Keratinocyte (primary cell): ENCODE data around the gene CACFD1.

Source experiments
- EZH2 ChIP-seq: IDR thresholded peaks from one replicate; pipeline ENCODE4 v1.6.1; 2012; ENCODE audit warnings: inconsistent platforms, mild to moderate bottlenecking, low read length, moderate library complexity
- TF ChIP-seq, protein P1 (sequence below), 3 experiments: IDR thresholded peaks in 1 of 3; conservative IDR thresholded peaks in 1 of 3; optimal IDR thresholded peaks in 1 of 3; 2 replicates in 2 of 3; 3 replicates in 1 of 3; pipeline versions ENCODE3 to v1.5.1; 2011; ENCODE audit warnings: low read length in 3 of 3, mild to moderate bottlenecking in 3 of 3, moderate library complexity in 2 of 3, control low read depth in 1 of 3, inconsistent platforms in 1 of 3; ENCODE audit not compliant: insufficient read depth in 2 of 3; ENCODE audit errors: extremely low read depth in 1 of 3

DNA sequence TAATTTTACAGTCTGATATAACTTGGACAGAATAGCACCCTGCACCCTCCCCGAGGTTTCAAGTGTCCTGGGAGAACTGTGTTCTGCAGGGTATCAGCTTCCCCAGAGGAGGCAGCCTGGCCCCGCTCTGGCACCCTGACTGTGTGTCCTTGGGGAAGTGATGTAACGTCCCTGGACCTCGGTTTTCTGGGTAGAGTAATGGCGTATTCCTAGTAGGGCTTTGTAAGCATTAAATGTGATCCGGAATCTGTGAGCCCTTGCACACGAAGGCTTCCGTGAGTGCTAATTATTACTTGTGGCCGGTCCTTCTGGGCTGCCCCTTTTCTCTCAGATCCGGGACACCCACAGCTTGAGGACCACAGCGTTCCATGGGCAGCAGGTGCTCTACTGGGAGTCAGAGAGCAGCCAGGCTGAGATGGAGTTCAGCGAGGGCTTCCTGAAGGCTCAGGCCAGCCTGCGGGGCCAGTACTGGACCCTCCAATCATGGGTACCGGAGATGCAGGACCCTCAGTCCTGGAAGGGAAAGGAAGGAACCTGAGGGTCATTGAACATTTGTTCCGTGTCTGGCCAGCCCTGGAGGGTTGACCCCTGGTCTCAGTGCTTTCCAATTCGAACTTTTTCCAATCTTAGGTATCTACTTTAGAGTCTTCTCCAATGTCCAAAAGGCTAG is 1.0 kb upstream of the CACFD1 start:
- TF ChIP-seq, protein P1, sequence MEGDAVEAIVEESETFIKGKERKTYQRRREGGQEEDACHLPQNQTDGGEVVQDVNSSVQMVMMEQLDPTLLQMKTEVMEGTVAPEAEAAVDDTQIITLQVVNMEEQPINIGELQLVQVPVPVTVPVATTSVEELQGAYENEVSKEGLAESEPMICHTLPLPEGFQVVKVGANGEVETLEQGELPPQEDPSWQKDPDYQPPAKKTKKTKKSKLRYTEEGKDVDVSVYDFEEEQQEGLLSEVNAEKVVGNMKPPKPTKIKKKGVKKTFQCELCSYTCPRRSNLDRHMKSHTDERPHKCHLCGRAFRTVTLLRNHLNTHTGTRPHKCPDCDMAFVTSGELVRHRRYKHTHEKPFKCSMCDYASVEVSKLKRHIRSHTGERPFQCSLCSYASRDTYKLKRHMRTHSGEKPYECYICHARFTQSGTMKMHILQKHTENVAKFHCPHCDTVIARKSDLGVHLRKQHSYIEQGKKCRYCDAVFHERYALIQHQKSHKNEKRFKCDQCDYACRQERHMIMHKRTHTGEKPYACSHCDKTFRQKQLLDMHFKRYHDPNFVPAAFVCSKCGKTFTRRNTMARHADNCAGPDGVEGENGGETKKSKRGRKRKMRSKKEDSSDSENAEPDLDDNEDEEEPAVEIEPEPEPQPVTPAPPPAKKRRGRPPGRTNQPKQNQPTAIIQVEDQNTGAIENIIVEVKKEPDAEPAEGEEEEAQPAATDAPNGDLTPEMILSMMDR (optimal IDR thresholded peaks at IDR 0.05 in 1 of 3, IDR thresholded peaks at IDR 0.05 in 1 of 3, conservative IDR thresholded peaks at IDR 0.05 in 1 of 3; ENCODE audit: extremely low read depth in 1 of 3, insufficient read depth in 2 of 3, low read length in 3 of 3), result no peak
- TF ChIP-seq EZH2, result no peak
